Tibial nerve (tissue), 4 donors: Measurements from ENCODE around the gene MYO1D.

Experiments used
- CTCF ChIP-seq, 5 experiments: fragments of 200-600 bp in 3 of 5; fragments of 450-650 bp in 2 of 5; sonication (generic) in 3 of 5; IDR thresholded peaks; one replicate each; pipeline ENCODE4 v1.5.1; 2016 to 2019; ENCODE audit warnings: antibody characterized with exemption in 5 of 5, mild to moderate bottlenecking in 3 of 5, moderate library complexity in 2 of 5
- EP300 ChIP-seq, 2 donors: sonication (generic); formaldehyde crosslinking; IDR thresholded peaks; one replicate each; pipeline ENCODE4 v1.6.1; 2017; ENCODE audit warnings: antibody characterized with exemption in 2 of 2, mild to moderate bottlenecking in 1 of 2
- POLR2A ChIP-seq, 2 donors: fragments of 450-650 bp; IDR thresholded peaks; one replicate each; pipeline ENCODE4 v1.6.1; 2017; ENCODE audit warnings: antibody characterized with exemption in 2 of 2, mild to moderate bottlenecking in 2 of 2, moderate library complexity in 2 of 2

- TF ChIP-seq CTCF (IDR thresholded peaks at IDR 0.05), result no peak
- no peak for TF ChIP-seq POLR2A (IDR thresholded peaks at IDR 0.05)
- TF ChIP-seq EP300 (IDR thresholded peaks at IDR 0.05), result no peak
Observed at GRCh38 chr17:32563583-32563982, 313.3 kb downstream of the MYO1D start.
